Panc1 (cell line): Measurements from ENCODE around the gene RFPL2.

Experiments used
- CTCF ChIP-seq: fragments of 450-650 bp; IDR thresholded peaks from 2 replicates; pipeline ENCODE4 v1.5.1; 2017; ENCODE audit warnings: mild to moderate bottlenecking
- POLR2AphosphoS5 ChIP-seq: IDR thresholded peaks from 2 replicates; pipeline ENCODE4 v1.6.1; 2012; ENCODE audit warnings: mild to moderate bottlenecking, low read depth, low read length, moderate library complexity
- REST ChIP-seq, 2 experiments: IDR thresholded peaks; 2 replicates each; pipeline ENCODE4 v1.6.1; 2011 to 2012; ENCODE audit warnings: low read depth in 2 of 2, control low read depth in 1 of 2, low read length in 1 of 2, mild to moderate bottlenecking in 1 of 2, moderate library complexity in 1 of 2; ENCODE audit not compliant: insufficient read depth in 1 of 2
- TCF7L2 ChIP-seq: IDR thresholded peaks from 2 replicates; pipeline ENCODE4 v1.6.1; 2011; ENCODE audit warnings: mild to moderate bottlenecking, low read depth, low read length, inconsistent platforms

- TF ChIP-seq CTCF (no peak), TCF7L2 (no peak), REST (IDR thresholded peaks at IDR 0.05; ENCODE audit: insufficient read depth in 1 of 2, low read depth in 2 of 2, low read length in 1 of 2) (no peak), POLR2AphosphoS5 (no peak)
Measured at GRCh38 chr22:32219026-32219425, 14.2 kb upstream of the RFPL2 start.
